Left lobe of liver (tissue), 2 donors: ENCODE results near the gene FADS1. TPM values are rescaled to one million over a fixed set of nuclear protein-coding genes. Genes with fewer than 3 reads are reported as not detected.

Source experiments
- ATAC-seq: fragments of 200-7000 bp; cut with Tn5 transposase; one replicate; pipeline ENCODE4 v1.9.1; 2020; ENCODE audit warnings: mild to moderate bottlenecking, moderate library complexity
- DNase-seq: peaks from one replicate; pipeline ENCODE4 v3.0.0-alpha.2; 2020; ENCODE audit warnings: low spot score
- total RNA-seq: library from RNA; stranded (reverse); gene quantifications from one replicate; pipeline ENCODE4 v1.2.1, GENCODE V29; 2021
- donor health status: DM: no; HTN: no; CAD: no; lungs with moderate emphysema.
- donor health status: DM: no; HTN: yes; CAD: no.

FADS1 gene
- total RNA-seq, 1 donor from 2014 or later = 34.6 TPM

- ATAC-seq (peak; percentile 73), DNase-seq (peak; percentile 85)
Observed at GRCh38 chr11:61827571-61828378, 11.0 kb upstream of the FADS1 start, which contains the start of gene FADS2. FADS2 (plus strand) TSS chr11:61828300; CDS start chr11:61828391, 91 bp downstream.

DNA sequence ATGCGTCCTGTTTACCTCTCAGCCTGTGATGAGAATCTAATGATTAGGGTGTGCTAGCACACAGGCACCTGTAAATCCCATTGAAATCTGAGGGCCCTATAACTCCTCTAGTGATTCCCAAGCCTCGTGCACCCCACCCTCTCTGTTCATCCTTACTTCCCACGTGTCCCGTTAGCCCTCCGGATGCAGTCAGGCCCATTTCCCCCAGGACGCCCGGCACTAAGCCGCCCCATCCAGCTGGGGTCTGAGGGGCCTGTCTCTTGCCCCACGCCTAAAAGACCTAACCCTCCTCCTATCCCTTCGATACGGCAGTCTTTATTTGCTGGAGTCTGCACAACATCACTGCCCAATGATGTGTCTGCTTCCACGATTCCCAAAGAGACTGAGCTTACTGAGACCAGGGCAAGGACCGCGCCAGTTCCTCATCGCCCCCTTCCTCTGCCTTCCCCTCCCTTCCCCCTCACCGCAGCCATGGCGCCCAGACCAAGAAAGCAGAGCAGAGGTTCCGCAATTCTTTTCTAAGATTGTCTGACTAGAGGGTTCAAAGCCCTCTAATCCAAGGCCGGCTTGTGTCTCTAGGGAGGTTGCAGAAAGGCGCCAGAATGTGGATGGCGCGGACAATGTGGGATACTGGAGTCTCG, 10.2 kb upstream of the FADS1 start:
- no peak for ATAC-seq

DNA sequence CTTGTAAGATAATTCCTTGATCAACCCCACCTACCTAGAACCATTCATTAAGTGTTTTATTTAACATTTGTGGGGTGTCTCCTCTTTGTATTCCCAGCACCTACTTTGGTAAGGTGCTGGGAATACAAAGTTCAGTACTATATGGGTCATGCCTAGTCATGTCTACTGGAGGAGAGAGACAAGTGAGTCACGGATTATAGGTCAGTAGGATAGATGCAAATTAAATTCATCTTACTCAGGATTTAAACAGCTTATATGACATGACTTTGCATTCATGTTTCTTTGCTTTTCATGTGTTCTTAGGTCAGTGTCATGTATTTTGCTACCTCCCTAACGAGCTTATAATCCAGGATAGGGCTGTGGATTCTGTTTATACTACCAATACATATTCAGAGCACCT, 3.4 kb upstream of the FADS1 start:
- ATAC-seq (no peak), DNase-seq (no peak)

More for the DNA sequence above, 10.2 kb upstream of the FADS1 start:
- DNase-seq = no peak

DNA sequence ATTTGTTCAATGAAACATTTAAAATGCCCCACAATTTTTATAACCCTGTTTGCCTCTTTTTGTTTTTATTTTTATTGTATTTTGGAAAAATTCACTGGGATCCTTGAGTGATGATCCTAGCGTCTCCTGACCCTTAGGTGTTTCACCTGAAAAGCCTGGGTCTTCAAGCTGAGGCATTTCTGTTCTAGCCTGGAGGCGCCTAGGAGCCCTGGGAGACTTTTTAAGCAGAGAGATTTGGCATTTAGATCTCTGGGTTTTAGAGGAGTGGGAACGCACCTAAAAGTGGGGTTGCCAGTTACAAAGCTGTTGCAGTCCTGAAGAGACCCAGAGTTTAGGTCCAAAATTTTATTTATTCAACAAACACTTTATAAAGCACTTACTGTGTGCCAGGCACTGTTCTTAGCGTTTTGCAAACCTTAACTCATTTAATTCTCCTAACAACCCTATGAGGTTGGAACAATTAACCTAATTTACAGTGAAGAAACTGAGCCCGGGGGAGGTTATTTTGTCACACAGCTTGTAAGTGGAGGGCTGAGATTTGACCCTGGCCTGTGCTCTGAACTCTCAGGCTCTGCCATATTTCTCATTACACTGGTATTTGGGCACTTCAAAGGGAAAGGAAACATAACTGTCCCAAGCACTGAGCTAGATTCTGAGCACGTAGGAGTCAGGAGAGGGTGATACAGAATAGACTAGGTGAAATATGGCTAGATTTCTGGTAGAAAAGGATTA, 834 bp upstream of the FADS1 start:
- no peak for ATAC-seq

GRCh38 chr11:61815790-61816735, 740 bp downstream of the FADS1 start:
- DNase-seq (peak; percentile 66), ATAC-seq (peak; percentile 27)

More for the DNA sequence above, 834 bp upstream of the FADS1 start:
- no peak for DNase-seq

- DNase-seq (peak; percentile 97), ATAC-seq (peak; percentile 91)
Observed at GRCh38 chr11:61814958-61815789, 1.6 kb downstream of the FADS1 start.

- no peak for ATAC-seq
Observed at GRCh38 chr11:61814247-61814957, 2.4 kb downstream of the FADS1 start.

GRCh38 chr11:61812736-61813411, 3.9 kb downstream of the FADS1 start:
- DNase-seq (no peak), ATAC-seq (no peak)

More at GRCh38 chr11:61814247-61814957, 2.4 kb downstream of the FADS1 start:
- no peak for DNase-seq

DNA sequence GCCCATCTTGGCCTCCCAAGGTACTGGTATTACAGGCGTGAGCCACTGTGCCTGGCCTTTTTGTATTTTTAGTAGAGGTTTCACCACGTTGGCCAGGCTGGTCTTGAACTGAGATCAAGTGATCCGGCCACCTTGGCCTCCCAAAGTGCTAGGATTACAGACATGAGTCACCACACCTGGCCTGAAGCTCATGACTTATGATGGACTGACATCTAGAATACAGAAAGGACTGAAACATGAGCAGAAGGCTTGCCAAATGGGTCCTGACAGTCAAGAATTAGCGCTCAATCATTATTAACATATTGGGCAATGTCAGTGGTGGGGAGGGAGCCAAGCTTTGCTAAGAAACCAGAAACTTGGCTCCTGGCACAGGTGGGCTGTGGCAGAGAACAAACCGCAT, 5.0 kb downstream of the FADS1 start:
- ATAC-seq (no peak), DNase-seq (no peak)

DNA sequence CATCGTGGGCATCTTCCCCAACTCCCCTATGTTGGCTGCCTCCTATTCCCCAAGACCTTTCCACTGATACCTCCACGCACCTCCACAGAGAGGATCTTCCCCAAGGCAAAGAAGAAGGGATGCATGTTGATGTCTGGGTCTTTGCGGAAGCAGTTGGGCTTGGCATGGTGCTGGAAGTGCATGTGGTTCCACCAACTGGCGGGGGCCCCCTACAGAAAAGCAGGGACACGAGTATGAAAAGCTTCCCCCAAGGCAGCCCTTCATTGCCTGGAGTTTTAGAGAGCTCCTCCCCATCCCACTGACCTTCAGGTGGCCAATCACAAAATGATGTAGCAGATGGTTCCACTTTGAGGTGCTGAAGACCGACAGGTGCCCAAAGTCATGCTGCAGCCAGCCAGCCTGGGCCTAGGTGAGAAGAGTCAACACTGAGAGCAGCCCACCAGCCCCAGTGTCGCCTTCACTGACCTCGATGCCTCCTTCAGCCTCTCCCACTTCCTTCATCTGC, 6.1 kb downstream of the FADS1 start:
- no peak for ATAC-seq
- DNase-seq = no peak

DNA sequence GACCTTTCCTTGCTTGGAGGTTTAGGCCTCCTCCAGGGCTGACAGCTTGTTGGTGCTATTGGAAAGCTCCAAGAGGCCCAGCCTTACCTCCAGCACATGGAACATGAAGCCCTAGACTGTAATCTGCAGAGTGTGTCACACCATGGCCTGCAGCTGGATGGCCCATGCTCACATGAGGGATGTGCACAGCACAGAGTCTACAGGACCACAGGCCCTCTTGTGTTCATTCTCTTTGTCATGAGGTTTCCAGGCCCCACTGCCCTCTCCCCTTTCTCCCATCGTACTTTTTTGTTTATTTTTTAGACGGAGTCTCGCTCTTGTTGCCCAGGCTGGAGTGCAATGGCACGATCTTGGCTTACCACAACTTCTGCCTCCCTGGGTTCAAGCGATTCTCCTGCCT, 10.0 kb downstream of the FADS1 start:
- no peak for ATAC-seq

GRCh38 chr11:61805146-61805545, 11.7 kb downstream of the FADS1 start:
- DNase-seq = no peak

More for the DNA sequence above, 10.0 kb downstream of the FADS1 start:
- no peak for DNase-seq

GRCh38 chr11:61803889-61804647, 12.7 kb downstream of the FADS1 start:
- ATAC-seq = no peak
- no peak for DNase-seq

More at GRCh38 chr11:61805146-61805545, 11.7 kb downstream of the FADS1 start:
- ATAC-seq = no peak

DNA sequence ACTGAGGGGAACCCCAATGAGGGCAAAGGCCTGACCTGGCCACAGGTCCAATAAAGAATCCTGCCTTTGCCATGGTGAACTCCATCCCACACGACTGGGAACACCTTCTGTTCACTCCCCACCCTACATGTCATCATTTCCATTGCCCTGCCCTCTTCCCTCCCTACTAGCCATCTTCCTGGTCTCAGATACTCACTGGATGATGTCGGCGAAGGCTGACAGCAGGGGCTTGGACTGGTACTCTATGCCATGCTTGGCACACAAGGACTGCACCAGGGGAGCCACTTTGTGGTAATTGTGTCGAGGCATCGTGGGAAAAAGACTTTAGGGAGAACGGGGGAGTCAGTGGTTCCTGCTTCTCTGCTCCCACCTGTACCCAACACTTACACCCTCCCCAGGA, 14.2 kb downstream of the FADS1 start:
- ATAC-seq (no peak), DNase-seq (no peak)

DNA sequence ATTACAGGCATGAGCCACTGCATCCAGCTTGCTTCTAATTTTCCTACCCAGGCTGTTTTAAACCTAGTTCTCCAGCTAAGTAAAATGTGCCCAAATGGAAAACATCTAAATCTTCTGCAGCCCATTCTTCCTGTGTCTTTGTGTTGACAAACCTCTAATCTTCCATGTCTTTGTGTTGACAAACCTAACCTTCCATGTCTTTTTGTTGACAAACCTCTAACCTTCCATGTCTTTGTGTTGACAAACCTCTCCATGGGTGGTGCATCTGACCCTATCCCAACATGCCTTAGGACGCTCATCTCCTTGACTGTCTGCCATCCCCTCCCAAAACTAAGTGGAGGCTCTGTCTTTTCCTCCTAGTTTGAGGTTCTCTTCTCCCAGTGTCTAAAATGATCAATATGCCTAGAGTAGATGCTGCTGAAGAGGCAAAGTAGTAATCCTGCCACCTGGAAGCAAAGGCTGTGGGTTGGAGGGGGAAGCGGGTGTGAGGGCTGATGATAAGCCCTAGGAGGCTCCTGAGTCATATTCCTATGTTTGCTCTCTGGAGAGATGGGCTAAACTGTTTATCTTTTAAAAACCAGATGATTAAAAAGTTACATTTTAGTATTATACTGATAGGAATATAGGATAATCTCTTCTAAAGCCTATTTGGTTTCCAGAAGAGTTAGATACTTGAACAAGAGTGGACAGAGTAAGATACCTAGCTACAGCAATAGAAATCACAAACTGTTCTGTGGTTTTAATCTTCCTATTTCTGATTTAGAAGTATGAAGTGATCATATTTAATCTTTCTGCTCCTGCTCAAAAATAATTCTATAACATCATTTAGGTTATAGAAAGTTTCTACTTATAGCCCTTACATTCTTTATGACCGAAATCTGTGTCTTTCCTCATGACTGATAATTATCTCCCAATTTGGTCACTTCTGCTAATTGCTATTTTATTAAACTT, 16.2 kb downstream of the FADS1 start:
- no peak for ATAC-seq
- DNase-seq = no peak

- DNase-seq (no peak), ATAC-seq (no peak)
Observed at GRCh38 chr11:61799665-61800284, 17.0 kb downstream of the FADS1 start.
